HG02852 (cell line): ENCODE results near the gene CD151.

Experiments
- ATAC-seq: cut with Tn5 transposase; IDR thresholded peaks from one replicate; pipeline ENCODE4 v1.9.1; 2021; ENCODE audit warnings: mild to moderate bottlenecking, moderate library complexity; ENCODE audit not compliant: unreplicated experiment

CD151 gene

GRCh38 chr11:813072-813455, 19.7 kb upstream of the CD151 start:
- no peak for ATAC-seq

GRCh38 chr11:813456-814096, 19.2 kb upstream of the CD151 start:
- no peak for ATAC-seq

- ATAC-seq, result no peak
Measured at GRCh38 chr11:815675-816432, 16.9 kb upstream of the CD151 start.

GRCh38 chr11:816433-816779, 16.3 kb upstream of the CD151 start:
- no peak for ATAC-seq

GRCh38 chr11:818396-819128, 14.2 kb upstream of the CD151 start, which contains the start of gene PNPLA2:
PNPLA2 (plus strand) TSS chr11:818914; CDS start chr11:819719, 805 bp downstream.
- ATAC-seq, result no peak

GRCh38 chr11:819129-819931, 13.4 kb upstream of the CD151 start:
- peak; percentile 72 for ATAC-seq

GRCh38 chr11:819943-820649, 12.7 kb upstream of the CD151 start:
- ATAC-seq, result peak; percentile 60

- no peak for ATAC-seq
Measured at GRCh38 chr11:820655-821511, 11.9 kb upstream of the CD151 start.

GRCh38 chr11:821512-822371, 11.0 kb upstream of the CD151 start:
- no peak for ATAC-seq

GRCh38 chr11:823441-824291, 9.1 kb upstream of the CD151 start:
- no peak for ATAC-seq

GRCh38 chr11:824292-824880, 8.4 kb upstream of the CD151 start:
- ATAC-seq, result no peak

GRCh38 chr11:824942-825341, 7.8 kb upstream of the CD151 start:
- no peak for ATAC-seq

GRCh38 chr11:825366-826226, 7.2 kb upstream of the CD151 start:
- ATAC-seq, result no peak

- ATAC-seq, result no peak
Measured at GRCh38 chr11:826227-826621, 6.5 kb upstream of the CD151 start.

- no peak for ATAC-seq
Measured at GRCh38 chr11:826836-827145, 6.0 kb upstream of the CD151 start.

GRCh38 chr11:827146-827896, 5.4 kb upstream of the CD151 start:
- no peak for ATAC-seq
